ENCODE measurements around the gene CTNND1. TPM values are rescaled to one million over a fixed set of nuclear protein-coding genes. Genes with fewer than 3 reads are reported as not detected.
A peak's percentile ranks its signal among the peaks of the same experiment; 100 is the strongest.
"Not testable (repeated sequence)": the region's sequence is repeated elsewhere in the genome, so short reads cannot be mapped to it uniquely, and the experiment has no call there.

CTNND1 gene
- 103 and 105 TPM in 2 replicates for total RNA-seq

GRCh38 chr11:57761301-57762234 lies at the start of gene CTNND1:
CTNND1 (plus strand) TSS chr11:57761802; CDS start chr11:57791479, 29,677 bp downstream.
- Histone ChIP-seq H3K4me3 (ENCODE audit: low read depth, low read length) (peak within 1 kb of the TSS; percentile 75), H3K27me3 (ENCODE audit: control insufficient read depth, insufficient read depth, low read length) (no peaks in the 10 kb centered on the region), H3K36me3 (ENCODE audit: control insufficient read depth, insufficient read depth, low read length) (no peaks in the 10 kb centered on the region)
- peak; percentile 88 for DNase-seq (ENCODE audit: low read depth)
- TF ChIP-seq CTCF (IDR thresholded peaks at IDR 0.05; ENCODE audit: insufficient read depth, low read length, poor library complexity, severe bottlenecking) = peak; percentile 11

- H3K4me3 ChIP-seq (ENCODE audit: low read depth, low read length) = peak within 1 kb of the TSS; percentile 70
- H3K36me3 ChIP-seq (ENCODE audit: control insufficient read depth, insufficient read depth, low read length) = no peaks in the 10 kb centered on the region
- DNase-seq (ENCODE audit: low read depth) = peak; percentile 100
- TF ChIP-seq CTCF (IDR thresholded peaks at IDR 0.05; ENCODE audit: insufficient read depth, low read length, poor library complexity, severe bottlenecking) = no peak
- H3K27me3 ChIP-seq (ENCODE audit: control insufficient read depth, insufficient read depth, low read length) = no peaks in the 10 kb centered on the region
Observed at GRCh38 chr11:57712256-57713150, 49.1 kb upstream of the CTNND1 start, which contains the start of gene TMX2. TMX2 (plus strand) TSS chr11:57712593; CDS start chr11:57712619, 26 bp downstream.

- H3K4me3 ChIP-seq (ENCODE audit: low read depth, low read length) = peak overlapping the region; percentile 70
- no peaks in the 10 kb centered on the region for H3K27me3 ChIP-seq (ENCODE audit: control insufficient read depth, insufficient read depth, low read length)
- H3K36me3 ChIP-seq (ENCODE audit: control insufficient read depth, insufficient read depth, low read length) = no peaks in the 10 kb centered on the region
- DNase-seq (ENCODE audit: low read depth) = no peak
- no peak for TF ChIP-seq CTCF (IDR thresholded peaks at IDR 0.05; ENCODE audit: insufficient read depth, low read length, poor library complexity, severe bottlenecking)
Observed at GRCh38 chr11:57713835-57714234, 47.8 kb upstream of the CTNND1 start.

- H3K36me3 ChIP-seq (ENCODE audit: control insufficient read depth, insufficient read depth, low read length); H3K4me3 ChIP-seq (ENCODE audit: low read depth, low read length); DNase-seq (ENCODE audit: low read depth); H3K27me3 ChIP-seq (ENCODE audit: control insufficient read depth, insufficient read depth, low read length): not testable (repeated sequence)
Observed at GRCh38 chr11:57716726-57717125, 44.9 kb upstream of the CTNND1 start.

- no peaks in the 10 kb centered on the region for H3K27me3 ChIP-seq (ENCODE audit: control insufficient read depth, insufficient read depth, low read length)
- H3K4me3 ChIP-seq (ENCODE audit: low read depth, low read length) = no peak overlapping the region
- no peak for TF ChIP-seq CTCF (IDR thresholded peaks at IDR 0.05; ENCODE audit: insufficient read depth, low read length, poor library complexity, severe bottlenecking)
- no peaks in the 10 kb centered on the region for H3K36me3 ChIP-seq (ENCODE audit: control insufficient read depth, insufficient read depth, low read length)
- no peak for DNase-seq (ENCODE audit: low read depth)
Observed at GRCh38 chr11:57727185-57727584, 34.4 kb upstream of the CTNND1 start.

GRCh38 chr11:57728829-57729228 lies 32.8 kb upstream of the CTNND1 start:
- H3K4me3 ChIP-seq (ENCODE audit: low read depth, low read length) = no peak overlapping the region
- H3K36me3 ChIP-seq (ENCODE audit: control insufficient read depth, insufficient read depth, low read length) = no peaks in the 10 kb centered on the region
- H3K27me3 ChIP-seq (ENCODE audit: control insufficient read depth, insufficient read depth, low read length) = no peaks in the 10 kb centered on the region
- no peak for TF ChIP-seq CTCF (IDR thresholded peaks at IDR 0.05; ENCODE audit: insufficient read depth, low read length, poor library complexity, severe bottlenecking)
- no peak for DNase-seq (ENCODE audit: low read depth)
